HepG2 (cell line): ENCODE data around the gene CNBD2. TPM values are rescaled to one million over a fixed set of nuclear protein-coding genes. Genes with fewer than 3 reads are reported as not detected.

Source experiments
- ARID5B ChIP-seq: IDR thresholded peaks from 2 replicates; pipeline ENCODE4 v1.4.0; 2020; ENCODE audit warnings: mild to moderate bottlenecking, missing genetic modification reagents
- FOSL2 ChIP-seq: sonication (generic); formaldehyde crosslinking; IDR thresholded peaks from 2 replicates; pipeline ENCODE4 v1.4.0; 2020; ENCODE audit warnings: missing genetic modification reagents
- FOXA3 ChIP-seq: IDR thresholded peaks from 2 replicates; pipeline ENCODE4 v1.6.1; 2016; ENCODE audit warnings: missing genetic modification reagents, missing compliant biosample characterization
- FOXP1 ChIP-seq, 2 experiments: fragments of 450-650 bp in 1 of 2; IDR thresholded peaks; 2 replicates each; pipeline ENCODE4 v1.6.1; 2017 to 2018; ENCODE audit warnings: antibody characterized with exemption in 1 of 2
- RARA ChIP-seq: IDR thresholded peaks from 2 replicates; pipeline ENCODE4 v1.6.1; 2016; ENCODE audit warnings: missing genetic modification reagents, missing compliant biosample characterization
- ZC3H13 ChIP-seq: sonication (generic); formaldehyde crosslinking; IDR thresholded peaks from 2 replicates; pipeline ENCODE4 v1.8.1; 2023; ENCODE audit warnings: mild to moderate bottlenecking, missing genetic modification reagents, moderate library complexity
- polyA plus RNA-seq, 8 experiments: library from polyadenylated mRNA; depleted of rRNA in 3 of 8; stranded (reverse) in 7 of 8; unstranded in 1 of 8; fragments of >200 nt; fragmentation: Illumina TruSeq in 4 of 8; extraction: Trizol in 4 of 8; gene quantifications; 2 replicates each; pipeline versions ENCODE4 v1.2.1 to v1.2.3, GENCODE V29; 2011 to 2016; ENCODE audit warnings: low read depth in 4 of 8, missing spikeins in 1 of 8, mixed read lengths in 1 of 8; ENCODE audit not compliant: insufficient read depth in 1 of 8
- total RNA-seq, 5 experiments: library from RNA; depleted of rRNA; stranded (reverse); fragments of >200 nt; fragmentation: Illumina TruSeq; extraction: Trizol; gene quantifications; 2 replicates each; pipeline ENCODE4 v1.2.3, GENCODE V29; 2016; ENCODE audit warnings: low read depth in 1 of 5
- TF ChIP-seq, protein P1 (sequence below): sonication (generic); formaldehyde crosslinking; IDR thresholded peaks from 2 replicates; pipeline ENCODE4 v1.4.0; 2020; ENCODE audit warnings: missing genetic modification reagents

CNBD2 gene
- total and polyA plus RNA-seq, 2 of the 13 experiments (the other 11 are each of a cell fraction or from before 2014, with no cell fraction given): 12.4 to 22.8 TPM

DNA sequence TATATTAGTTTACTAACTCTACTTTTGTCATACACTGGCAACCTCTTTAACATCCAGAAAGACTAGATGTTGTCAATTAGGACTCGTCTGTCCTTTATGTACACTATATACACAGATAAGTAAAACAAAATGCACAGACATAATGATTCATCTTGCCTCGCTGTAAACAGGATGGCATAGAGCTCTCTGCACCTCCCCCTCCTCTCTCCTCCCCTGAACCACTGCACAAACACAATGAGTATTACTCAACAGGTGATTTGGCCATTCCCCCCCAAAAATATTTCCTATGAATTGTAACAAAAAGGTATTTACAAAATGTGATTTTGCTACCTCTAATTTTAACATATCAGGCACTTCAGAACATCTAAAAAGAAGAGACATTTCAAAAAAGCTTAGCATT, 81.0 kb downstream of the CNBD2 start (continued):
- TF ChIP-seq, protein P1, sequence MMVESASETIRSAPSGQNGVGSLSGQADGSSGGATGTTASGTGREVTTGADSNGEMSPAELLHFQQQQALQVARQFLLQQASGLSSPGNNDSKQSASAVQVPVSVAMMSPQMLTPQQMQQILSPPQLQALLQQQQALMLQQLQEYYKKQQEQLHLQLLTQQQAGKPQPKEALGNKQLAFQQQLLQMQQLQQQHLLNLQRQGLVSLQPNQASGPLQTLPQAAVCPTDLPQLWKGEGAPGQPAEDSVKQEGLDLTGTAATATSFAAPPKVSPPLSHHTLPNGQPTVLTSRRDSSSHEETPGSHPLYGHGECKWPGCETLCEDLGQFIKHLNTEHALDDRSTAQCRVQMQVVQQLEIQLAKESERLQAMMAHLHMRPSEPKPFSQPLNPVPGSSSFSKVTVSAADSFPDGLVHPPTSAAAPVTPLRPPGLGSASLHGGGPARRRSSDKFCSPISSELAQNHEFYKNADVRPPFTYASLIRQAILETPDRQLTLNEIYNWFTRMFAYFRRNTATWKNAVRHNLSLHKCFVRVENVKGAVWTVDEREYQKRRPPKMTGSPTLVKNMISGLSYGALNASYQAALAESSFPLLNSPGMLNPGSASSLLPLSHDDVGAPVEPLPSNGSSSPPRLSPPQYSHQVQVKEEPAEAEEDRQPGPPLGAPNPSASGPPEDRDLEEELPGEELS (CRISPR knock-in tag): peak; percentile 57
- TF ChIP-seq ARID5B (CRISPR knock-in tag) (0 out of 2 replicates have a peak, but pooled peaks have one; percentile 7), FOSL2 (CRISPR knock-in tag) (peak; percentile 78), ZC3H13 (CRISPR knock-in tag) (peak; percentile 57; the same call in 1 of the 2 replicates), FOXP1 (IDR thresholded peaks at IDR 0.05) (peak; percentile 48; the same call in 1 of the 2 replicates), FOXP1 (CRISPR knock-in tag; IDR thresholded peaks at IDR 0.05) (peak; percentile 83), RARA (peak; percentile 13; the same call in 1 of the 2 replicates), FOXA3 (CRISPR knock-in tag) (peak; percentile 73)
